Measurements from ENCODE around the gene LBX1.

LBX1 gene

DNA sequence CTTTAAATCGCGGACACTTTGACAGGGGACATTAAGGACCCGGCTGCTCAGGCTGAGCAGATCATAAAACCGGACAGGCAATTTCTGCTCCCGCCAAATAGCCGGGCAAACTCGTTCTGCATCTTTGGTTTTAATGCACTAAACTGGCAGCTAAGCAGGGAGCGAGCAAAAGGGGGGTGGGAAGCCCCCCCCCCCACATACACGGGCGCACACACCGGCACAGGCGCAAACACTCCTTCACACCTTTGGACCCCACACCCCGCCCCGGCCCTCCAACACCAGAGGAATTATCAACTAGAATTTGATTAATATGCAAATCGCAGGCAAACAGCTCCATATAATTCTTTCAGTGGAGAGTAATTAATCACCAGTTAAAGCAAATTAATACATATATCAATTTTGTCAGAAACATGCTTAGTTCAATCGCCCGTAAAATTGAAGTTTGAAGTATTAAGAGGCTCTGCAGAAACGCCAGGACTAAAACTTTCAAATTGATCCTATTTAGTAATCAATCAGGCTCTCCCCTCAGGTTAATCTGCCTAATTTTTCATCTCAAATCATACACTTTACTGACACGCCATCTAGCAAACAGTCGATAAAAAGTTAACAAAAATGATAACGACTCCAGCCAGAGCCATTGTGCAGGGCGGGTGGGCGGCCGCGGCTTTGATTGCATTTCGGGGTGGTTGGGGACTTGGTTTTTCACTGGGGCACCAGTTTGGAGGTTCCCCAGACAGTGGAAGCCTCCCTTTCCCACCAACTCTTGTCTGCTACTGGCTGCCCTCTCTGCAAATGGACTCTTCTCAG, 9.9 kb downstream of the LBX1 start:
- Histone ChIP-seq H3K27me3 (ENCODE audit: insufficient read depth, poor library complexity, severe bottlenecking) (peaks cover 100% of the 10 kb centered on the region), H3K36me3 (ENCODE audit: low read depth) (no peaks in the 10 kb centered on the region), H3K4me3 (ENCODE audit: severe bottlenecking) (no peak overlapping the region), H3K27ac (ENCODE audit: poor library complexity, severe bottlenecking) (no peak overlapping the region), H3K4me1 (ENCODE audit: insufficient read depth, poor library complexity, severe bottlenecking) (peaks cover 3% of the 10 kb centered on the region), H3K9me3 (ENCODE audit: severe bottlenecking) (no peaks in the 10 kb centered on the region)
- ATAC-seq (ENCODE audit: low read depth) (no peak), DNase-seq (ENCODE audit: low spot score) (no peak)
- no peak for TF ChIP-seq CTCF (IDR thresholded peaks at IDR 0.05; ENCODE audit: poor library complexity, severe bottlenecking)

DNA sequence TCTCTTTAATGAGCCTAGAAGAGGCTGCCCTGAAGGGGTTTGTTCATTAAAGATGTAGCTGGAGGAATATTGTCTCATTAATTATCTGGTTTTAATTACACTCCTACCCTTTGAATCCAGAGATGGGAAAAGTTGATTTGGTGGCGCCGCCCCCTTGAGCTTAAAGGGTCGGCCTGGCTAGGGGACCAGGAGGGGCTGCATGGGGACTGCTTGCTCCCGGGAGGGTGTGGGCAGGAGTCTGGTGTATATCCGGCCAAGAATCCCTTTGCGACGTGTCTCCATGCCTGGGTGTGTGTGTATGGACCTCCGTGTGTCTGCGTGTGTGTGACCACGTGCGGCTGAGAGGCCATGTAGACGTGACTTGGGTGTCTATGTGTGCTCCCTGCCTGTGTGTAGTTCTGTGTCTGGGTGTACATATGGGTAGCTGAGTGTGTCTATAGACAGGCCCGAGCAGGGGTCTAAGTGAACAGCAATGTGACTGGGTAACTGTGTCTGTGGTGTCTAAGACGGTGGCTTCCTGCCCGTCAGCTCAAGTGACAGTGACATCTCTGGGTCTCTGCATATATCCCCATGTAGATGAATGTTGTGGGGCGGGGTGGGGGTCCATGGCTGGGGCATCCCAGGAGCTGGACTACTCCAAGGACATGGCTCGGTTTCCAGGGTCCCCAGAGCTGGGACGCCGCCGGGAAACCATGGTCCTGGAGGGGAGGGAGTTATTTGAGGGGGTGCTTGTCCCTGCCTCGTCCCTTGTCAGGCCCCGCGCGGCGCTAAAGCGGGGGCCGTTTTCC, 10.7 kb downstream of the LBX1 start:
- TF ChIP-seq CTCF (IDR thresholded peaks at IDR 0.05; ENCODE audit: poor library complexity, severe bottlenecking): no peak
- H3K27me3 ChIP-seq (ENCODE audit: insufficient read depth, poor library complexity, severe bottlenecking): peaks cover 96% of the 10 kb centered on the region
- no peak overlapping the region for H3K4me3 ChIP-seq (ENCODE audit: severe bottlenecking)
- H3K36me3 ChIP-seq (ENCODE audit: low read depth): no peaks in the 10 kb centered on the region
- ATAC-seq (ENCODE audit: low read depth) (no peak), DNase-seq (ENCODE audit: low spot score) (no peak)
- peaks cover 3% of the 10 kb centered on the region for H3K4me1 ChIP-seq (ENCODE audit: insufficient read depth, poor library complexity, severe bottlenecking)
- no peak overlapping the region for H3K27ac ChIP-seq (ENCODE audit: poor library complexity, severe bottlenecking)
- no peaks in the 10 kb centered on the region for H3K9me3 ChIP-seq (ENCODE audit: severe bottlenecking)

GRCh38 chr10:101217450-101218281, 11.6 kb downstream of the LBX1 start:
- peak; percentile 13; the same call in 1 of the 3 replicates for ATAC-seq (ENCODE audit: low read depth)
- no peak overlapping the region for H3K27ac ChIP-seq (ENCODE audit: poor library complexity, severe bottlenecking)
- TF ChIP-seq CTCF (IDR thresholded peaks at IDR 0.05; ENCODE audit: poor library complexity, severe bottlenecking): peak; percentile 52
- peaks cover 96% of the 10 kb centered on the region for H3K27me3 ChIP-seq (ENCODE audit: insufficient read depth, poor library complexity, severe bottlenecking)
- no peaks in the 10 kb centered on the region for H3K9me3 ChIP-seq (ENCODE audit: severe bottlenecking)
- no peaks in the 10 kb centered on the region for H3K36me3 ChIP-seq (ENCODE audit: low read depth)
- no peak overlapping the region for H3K4me3 ChIP-seq (ENCODE audit: severe bottlenecking)
- DNase-seq (ENCODE audit: low spot score): no peak
- H3K4me1 ChIP-seq (ENCODE audit: insufficient read depth, poor library complexity, severe bottlenecking): peaks cover 3% of the 10 kb centered on the region

- Histone ChIP-seq H3K9me3 (ENCODE audit: severe bottlenecking) (no peaks in the 10 kb centered on the region), H3K36me3 (ENCODE audit: low read depth) (no peaks in the 10 kb centered on the region), H3K27ac (ENCODE audit: poor library complexity, severe bottlenecking) (no peak overlapping the region), H3K27me3 (ENCODE audit: insufficient read depth, poor library complexity, severe bottlenecking) (peaks cover 95% of the 10 kb centered on the region), H3K4me1 (ENCODE audit: insufficient read depth, poor library complexity, severe bottlenecking) (peaks cover 3% of the 10 kb centered on the region), H3K4me3 (ENCODE audit: severe bottlenecking) (no peak overlapping the region)
- DNase-seq (ENCODE audit: low spot score): no peak
- ATAC-seq (ENCODE audit: low read depth): no peak
- TF ChIP-seq CTCF (IDR thresholded peaks at IDR 0.05; ENCODE audit: poor library complexity, severe bottlenecking): no peak
These were observed 12.2 kb downstream of the LBX1 start for GRCh38 chr10:101217044-101217425.
